Measurements from ENCODE around the gene CASP8. TPM values are rescaled to one million over a fixed set of nuclear protein-coding genes. Genes with fewer than 3 reads are reported as not detected.

CASP8 gene
- total and polyA plus RNA-seq, 2 of the 8 experiments (the other 6 are each of a cell fraction or from before 2014, with no cell fraction given): 2.3 to 3.6 TPM

- no peak overlapping the region for H2BK15ac ChIP-seq (ENCODE audit: low read length)
- no peak overlapping the region for H3K4me2 ChIP-seq (ENCODE audit: insufficient read depth in 1 of 2, low read depth in 2 of 2, low read length in 2 of 2)
- no peak overlapping the region for H3K27ac ChIP-seq (ENCODE audit: low read depth, low read length)
- no peak overlapping the region for H2BK5ac ChIP-seq (ENCODE audit: low read depth, low read length)
- H3K23ac ChIP-seq (ENCODE audit: insufficient read length): no peak overlapping the region
- H4K8ac ChIP-seq (ENCODE audit: extremely low read depth, insufficient read depth, low read length): no peak overlapping the region
- FAIRE-seq: no peak
- POLR2A ChIA-PET (ENCODE audit: partially characterized antibody): no interaction called here
- no peaks in the 10 kb centered on the region for H4K20me1 ChIP-seq (replicated peaks in 1 of 2; ENCODE audit: control insufficient read depth in 1 of 2, insufficient read depth in 2 of 2, low read length in 2 of 2)
- H3K56ac ChIP-seq (replicated peaks; ENCODE audit: insufficient read length, low read depth, low read length): no peak overlapping the region
- peaks cover 0 to 2% (median 0%) of the 10 kb centered on the region in 4 experiments; a peak in 3 of 7 replicates for H3K4me1 ChIP-seq (replicated peaks in 1 of 4; ENCODE audit: control insufficient read depth in 3 of 4, insufficient read depth in 4 of 4, low read length in 3 of 4)
- H2AK5ac ChIP-seq (ENCODE audit: low read depth, low read length): no peak overlapping the region
- no peak overlapping the region for H3K14ac ChIP-seq (ENCODE audit: insufficient read length)
- no peak overlapping the region for H2AFZ ChIP-seq (ENCODE audit: low read length)
- no peaks in the 10 kb centered on the region for H3K9me3 ChIP-seq (ENCODE audit: insufficient read depth in 2 of 2, low read depth in 1 of 2, low read length in 1 of 2)
- DNase-seq (ENCODE audit: low read depth in 1 of 2, low spot score in 2 of 2): no peak
- no peak overlapping the region for H2BK20ac ChIP-seq (ENCODE audit: low read length)
- no peaks in the 10 kb centered on the region for H3K79me2 ChIP-seq (ENCODE audit: control insufficient read depth in 1 of 2, insufficient read depth in 2 of 2, low read length in 2 of 2)
- H3K79me1 ChIP-seq (ENCODE audit: low read depth, low read length): no peaks in the 10 kb centered on the region
- no peaks in the 10 kb centered on the region for H3K23me2 ChIP-seq (ENCODE audit: low read depth, low read length)
- TF ChIP-seq RAD21 (IDR thresholded peaks at IDR 0.05 in 1 of 2, conservative IDR thresholded peaks at IDR 0.05 in 1 of 2; ENCODE audit: low read depth in 2 of 2, low read length in 2 of 2) (no peak), SP2 (IDR thresholded peaks at IDR 0.05; ENCODE audit: low read length) (no peak), E2F6 (IDR thresholded peaks at IDR 0.05) (no peak), CTCF (IDR thresholded peaks at IDR 0.05; ENCODE audit: control extremely low read depth in 1 of 3, insufficient read depth in 1 of 3, low read depth in 1 of 3, low read length in 3 of 3) (no peak), YY1 (IDR thresholded peaks at IDR 0.05; ENCODE audit: low read depth, low read length) (no peak)
- H4K91ac ChIP-seq (replicated peaks; ENCODE audit: insufficient read length, low read length): no peak overlapping the region
- WGBS, 2 experiments (ENCODE audit: extremely low coverage in 1 of 2, insufficient coverage in 1 of 2, insufficient read length in 1 of 2, insufficient replicate concordance in 2 of 2, low coverage in 1 of 2, low lambda C conversion rate in 2 of 2, missing lambda C conversion rate in 1 of 2): 82% methylated on average over 2 of the region's 2 CpGs; no CpG with 5 or more reads in 1 of the 2 experiments
- H2BK120ac ChIP-seq (replicated peaks; ENCODE audit: low read depth, low read length): no peak overlapping the region
- H3K4me3 ChIP-seq (ENCODE audit: extremely low read depth in 1 of 4, insufficient read depth in 2 of 4, low read depth in 3 of 4, low read length in 4 of 4): no peak overlapping the region
- H4K5ac ChIP-seq (ENCODE audit: insufficient read length, low read depth, low read length): no peak overlapping the region
- no peak overlapping the region for H3K18ac ChIP-seq (ENCODE audit: extremely low read depth, low read length)
- CTCF ChIA-PET (ENCODE audit: partially characterized antibody): interaction anchor here (0.6 to 1.8 kb wide), 3 partner anchors 13 to 97 kb away, joined by 3 to 12 read pairs (median 7); no protein-coding TSS in a partner anchor
- no peak overlapping the region for H3K9ac ChIP-seq (replicated peaks in 1 of 4; ENCODE audit: extremely low read depth in 1 of 4, low read depth in 3 of 4, low read length in 3 of 4)
- no peaks in the 10 kb centered on the region for H3K36me3 ChIP-seq (ENCODE audit: control insufficient read depth in 2 of 4, insufficient read depth in 4 of 4, low read length in 3 of 4)
- no peak overlapping the region for H3K4ac ChIP-seq (replicated peaks; ENCODE audit: insufficient read length, low read depth, low read length)
- no peak overlapping the region for H2BK12ac ChIP-seq (ENCODE audit: low read depth, low read length)
- no peaks in the 10 kb centered on the region for H3K27me3 ChIP-seq (replicated peaks in 1 of 4; ENCODE audit: control insufficient read depth in 3 of 4, extremely low read depth in 1 of 4, insufficient read depth in 3 of 4, low read length in 3 of 4)
These were observed 3.4 kb downstream of the CASP8 start for GRCh38 chr2:201263779-201264178.
